D721Med (cell line): Measurements from ENCODE around the gene TFAP2B.

Source experiments
- DNase-seq: peaks from one replicate; pipeline ENCODE4 v3.0.0; 2011; ENCODE audit warnings: low spot score; ENCODE audit not compliant: insufficient read length
- FAIRE-seq: peaks from 2 replicates; lab custom pipeline; 2011; peaks lifted over from hg19 to GRCh38; lab: Jason Lieb, UNC
- CTCF ChIP-seq: IDR thresholded peaks from 2 replicates; pipeline ENCODE4 v1.5.1; 2012; ENCODE audit warnings: mild to moderate bottlenecking, control low read depth; ENCODE audit not compliant: insufficient read depth; ENCODE audit errors: missing control alignments

TFAP2B gene

GRCh38 chr6:50819466-50819903, 814 bp downstream of the TFAP2B start:
- DNase-seq (no peak), FAIRE-seq (no peak)
- TF ChIP-seq CTCF = no peak

GRCh38 chr6:50819904-50820868, 1.5 kb downstream of the TFAP2B start:
- no peak for TF ChIP-seq CTCF
- FAIRE-seq (no peak), DNase-seq (no peak)

- DNase-seq (no peak), FAIRE-seq (no peak)
- TF ChIP-seq CTCF = no peak
These were observed 2.2 kb downstream of the TFAP2B start for GRCh38 chr6:50820869-50821264.

GRCh38 chr6:50821441-50822077, 2.9 kb downstream of the TFAP2B start:
- no peak for DNase-seq
- FAIRE-seq = no peak
- no peak for TF ChIP-seq CTCF

GRCh38 chr6:50822078-50822476, 3.4 kb downstream of the TFAP2B start:
- no peak for FAIRE-seq
- DNase-seq = no peak
- TF ChIP-seq CTCF = no peak

GRCh38 chr6:50823094-50823920, 4.6 kb downstream of the TFAP2B start:
- TF ChIP-seq CTCF = no peak
- no peak for DNase-seq
- FAIRE-seq = no peak
